H1 (cell line): Measurements from ENCODE around the gene RAD23B. TPM values are rescaled to one million over a fixed set of nuclear protein-coding genes. Genes with fewer than 3 reads are reported as not detected.

Experiments used
- EZH2 ChIP-seq: fragments of 200-600 bp; sonication (generic); IDR thresholded peaks from 2 replicates; pipeline ENCODE4 v1.7.1; 2012; ENCODE audit warnings: low read depth, mild to moderate bottlenecking, moderate library complexity, low read length, inconsistent platforms; ENCODE audit not compliant: severe bottlenecking
- POLR2AphosphoS5 ChIP-seq: IDR thresholded peaks from 2 replicates; pipeline ENCODE4 v1.6.1; 2011; ENCODE audit warnings: low read depth, low read length
- polyA plus RNA-seq, 7 experiments: library from polyadenylated mRNA; depleted of rRNA in 3 of 7; stranded (reverse) in 5 of 7; unstranded in 2 of 7; fragments of >200 nt in 5 of 7; fragments of 200-250 nt in 2 of 7; gene quantifications; 1 replicate in 5 of 7; 2 replicates in 1 of 7; 4 replicates in 1 of 7; pipeline versions ENCODE4 v1.2.1 to v1.2.3, GENCODE V29; 2011 to 2013; ENCODE audit warnings: missing spikeins in 2 of 7, mixed read lengths in 2 of 7
- total RNA-seq: library from RNA; stranded (reverse); fragmentation: NEBNext Ultra II Directional; extraction: Animal tissue kit (Norgen Biotek cat#: 25700); gene quantifications from 2 replicates; pipeline ENCODE4 v1.2.1, GENCODE V29; 2021
- TF ChIP-seq, protein P1 (sequence below), 3 experiments: IDR thresholded peaks; 1 replicate in 2 of 3; 2 replicates in 1 of 3; pipeline versions ENCODE4 v1.5.1 to v1.6.1; 2011; ENCODE audit warnings: low read length in 3 of 3, mild to moderate bottlenecking in 3 of 3, inconsistent platforms in 2 of 3, low read depth in 1 of 3, moderate library complexity in 1 of 3; ENCODE audit not compliant: insufficient read depth in 1 of 3; ENCODE audit errors: control extremely low read depth in 1 of 3
- TF ChIP-seq, protein P2 (sequence below): IDR thresholded peaks from 2 replicates; pipeline ENCODE4 v1.6.1; 2011; ENCODE audit warnings: low read length, improper control_type of control experiment

The RAD23B gene
- total and polyA plus RNA-seq, 2 of the 8 experiments (the other 6 are each of a cell fraction or from before 2014, with no cell fraction given), result 97.1 to 165 TPM

DNA sequence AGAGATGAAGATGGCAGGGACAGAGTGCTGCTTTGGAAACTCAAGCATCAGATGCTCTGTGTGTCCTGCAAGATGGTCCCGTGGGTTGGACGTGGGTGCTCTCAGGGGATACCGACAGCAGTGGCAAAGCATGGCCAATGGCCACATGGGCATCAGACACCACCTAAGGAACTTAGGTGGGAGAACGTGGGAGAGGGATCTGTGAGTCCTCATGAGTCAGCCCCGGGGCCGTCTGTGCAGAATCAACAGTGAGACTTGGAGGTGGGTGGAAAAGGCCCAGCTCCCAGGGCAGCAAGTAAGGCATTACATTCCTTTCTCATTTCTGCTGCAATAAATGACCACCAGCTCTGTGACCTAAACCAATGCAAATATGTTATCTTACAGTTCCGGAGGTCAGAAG, 77.0 kb downstream of the RAD23B start (continued):
- TF ChIP-seq, protein P1, sequence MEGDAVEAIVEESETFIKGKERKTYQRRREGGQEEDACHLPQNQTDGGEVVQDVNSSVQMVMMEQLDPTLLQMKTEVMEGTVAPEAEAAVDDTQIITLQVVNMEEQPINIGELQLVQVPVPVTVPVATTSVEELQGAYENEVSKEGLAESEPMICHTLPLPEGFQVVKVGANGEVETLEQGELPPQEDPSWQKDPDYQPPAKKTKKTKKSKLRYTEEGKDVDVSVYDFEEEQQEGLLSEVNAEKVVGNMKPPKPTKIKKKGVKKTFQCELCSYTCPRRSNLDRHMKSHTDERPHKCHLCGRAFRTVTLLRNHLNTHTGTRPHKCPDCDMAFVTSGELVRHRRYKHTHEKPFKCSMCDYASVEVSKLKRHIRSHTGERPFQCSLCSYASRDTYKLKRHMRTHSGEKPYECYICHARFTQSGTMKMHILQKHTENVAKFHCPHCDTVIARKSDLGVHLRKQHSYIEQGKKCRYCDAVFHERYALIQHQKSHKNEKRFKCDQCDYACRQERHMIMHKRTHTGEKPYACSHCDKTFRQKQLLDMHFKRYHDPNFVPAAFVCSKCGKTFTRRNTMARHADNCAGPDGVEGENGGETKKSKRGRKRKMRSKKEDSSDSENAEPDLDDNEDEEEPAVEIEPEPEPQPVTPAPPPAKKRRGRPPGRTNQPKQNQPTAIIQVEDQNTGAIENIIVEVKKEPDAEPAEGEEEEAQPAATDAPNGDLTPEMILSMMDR (IDR thresholded peaks at IDR 0.05; ENCODE audit: control extremely low read depth in 1 of 3, insufficient read depth in 1 of 3, low read depth in 1 of 3, low read length in 3 of 3), result no peak
- TF ChIP-seq, protein P2, sequence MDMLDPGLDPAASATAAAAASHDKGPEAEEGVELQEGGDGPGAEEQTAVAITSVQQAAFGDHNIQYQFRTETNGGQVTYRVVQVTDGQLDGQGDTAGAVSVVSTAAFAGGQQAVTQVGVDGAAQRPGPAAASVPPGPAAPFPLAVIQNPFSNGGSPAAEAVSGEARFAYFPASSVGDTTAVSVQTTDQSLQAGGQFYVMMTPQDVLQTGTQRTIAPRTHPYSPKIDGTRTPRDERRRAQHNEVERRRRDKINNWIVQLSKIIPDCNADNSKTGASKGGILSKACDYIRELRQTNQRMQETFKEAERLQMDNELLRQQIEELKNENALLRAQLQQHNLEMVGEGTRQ, result no peak
- TF ChIP-seq EZH2, result no peak
- no peak for TF ChIP-seq POLR2AphosphoS5
